Measurements from ENCODE around the gene KERA. TPM values are rescaled to one million over a fixed set of nuclear protein-coding genes. Genes with fewer than 3 reads are reported as not detected.

Gene KERA
- total RNA-seq, 4 donors from 2014 or later: not detected

DNA sequence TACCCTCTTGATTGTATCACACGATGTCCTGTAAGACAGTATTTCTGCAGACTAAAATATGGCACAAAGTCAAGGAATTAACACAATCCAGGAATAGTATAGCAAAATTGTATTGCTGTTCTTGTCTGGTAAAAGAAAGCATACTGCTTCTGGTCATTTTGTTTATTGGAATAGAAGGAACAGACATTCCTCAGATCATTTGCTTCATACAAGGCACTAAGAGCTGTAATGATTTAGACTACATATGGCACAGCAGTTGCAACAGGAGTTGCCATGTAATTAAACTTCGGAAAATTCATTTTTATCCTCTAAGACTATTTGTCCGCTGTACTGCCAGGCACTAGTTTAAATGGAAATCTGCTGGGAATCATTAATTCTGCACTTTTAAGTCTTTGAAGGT lies 7.6 kb upstream of the KERA start:
- WGBS: 79% methylated on average over 3 of the region's 3 CpGs
- no peak for DNase-seq (ENCODE audit: extremely low spot score)
- no peaks in the 10 kb centered on the region for H3K36me3 ChIP-seq
- intact Hi-C loops (cut with DNase I): no loop called here
- H3K27me3 ChIP-seq: no peaks in the 10 kb centered on the region
- no peak overlapping the region for H3K4me3 ChIP-seq
- H3K27ac ChIP-seq (replicated peaks in 1 of 4): no peak overlapping the region
- no peaks in the 10 kb centered on the region for H3K9me3 ChIP-seq
- H3K4me1 ChIP-seq: no peaks in the 10 kb centered on the region
- TF ChIP-seq POLR2AphosphoS5 (IDR thresholded peaks at IDR 0.05) (no peak), POLR2A (IDR thresholded peaks at IDR 0.05; ENCODE audit: low read depth) (no peak), EP300 (IDR thresholded peaks at IDR 0.05) (no peak)
- TF ChIP-seq, protein P1, sequence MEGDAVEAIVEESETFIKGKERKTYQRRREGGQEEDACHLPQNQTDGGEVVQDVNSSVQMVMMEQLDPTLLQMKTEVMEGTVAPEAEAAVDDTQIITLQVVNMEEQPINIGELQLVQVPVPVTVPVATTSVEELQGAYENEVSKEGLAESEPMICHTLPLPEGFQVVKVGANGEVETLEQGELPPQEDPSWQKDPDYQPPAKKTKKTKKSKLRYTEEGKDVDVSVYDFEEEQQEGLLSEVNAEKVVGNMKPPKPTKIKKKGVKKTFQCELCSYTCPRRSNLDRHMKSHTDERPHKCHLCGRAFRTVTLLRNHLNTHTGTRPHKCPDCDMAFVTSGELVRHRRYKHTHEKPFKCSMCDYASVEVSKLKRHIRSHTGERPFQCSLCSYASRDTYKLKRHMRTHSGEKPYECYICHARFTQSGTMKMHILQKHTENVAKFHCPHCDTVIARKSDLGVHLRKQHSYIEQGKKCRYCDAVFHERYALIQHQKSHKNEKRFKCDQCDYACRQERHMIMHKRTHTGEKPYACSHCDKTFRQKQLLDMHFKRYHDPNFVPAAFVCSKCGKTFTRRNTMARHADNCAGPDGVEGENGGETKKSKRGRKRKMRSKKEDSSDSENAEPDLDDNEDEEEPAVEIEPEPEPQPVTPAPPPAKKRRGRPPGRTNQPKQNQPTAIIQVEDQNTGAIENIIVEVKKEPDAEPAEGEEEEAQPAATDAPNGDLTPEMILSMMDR (IDR thresholded peaks at IDR 0.05): no peak

DNA sequence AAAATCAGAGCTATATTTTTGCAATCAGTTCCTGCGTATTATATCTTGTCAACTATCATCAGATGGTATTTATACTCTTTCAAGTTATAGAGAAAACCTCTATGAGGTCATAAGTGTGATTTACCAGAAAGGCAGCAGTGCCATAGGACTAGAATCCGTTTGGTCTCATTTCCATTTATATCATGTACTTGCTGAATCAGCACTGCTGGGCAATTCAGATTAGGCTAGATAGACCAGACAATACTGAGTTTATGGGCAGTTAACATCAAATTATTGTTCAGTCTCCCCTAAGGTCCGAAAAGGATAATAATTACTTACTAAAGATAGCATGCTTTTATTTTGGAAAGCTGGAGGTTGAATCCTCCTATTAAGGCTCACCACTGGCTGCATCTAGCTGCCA lies 6.8 kb upstream of the KERA start:
- Histone ChIP-seq H3K9me3 (no peaks in the 10 kb centered on the region), H3K4me3 (no peak overlapping the region), H3K27ac (replicated peaks in 1 of 4) (no peak overlapping the region), H3K4me1 (no peaks in the 10 kb centered on the region), H3K27me3 (no peaks in the 10 kb centered on the region), H3K36me3 (no peaks in the 10 kb centered on the region)
- intact Hi-C loops (cut with DNase I): no loop called here
- no peak for TF ChIP-seq EP300 (IDR thresholded peaks at IDR 0.05)
- TF ChIP-seq, protein P1 (IDR thresholded peaks at IDR 0.05): no peak
- no peak for DNase-seq (ENCODE audit: extremely low spot score)
- 91% methylated on average over 3 of the region's 3 CpGs for WGBS

DNA sequence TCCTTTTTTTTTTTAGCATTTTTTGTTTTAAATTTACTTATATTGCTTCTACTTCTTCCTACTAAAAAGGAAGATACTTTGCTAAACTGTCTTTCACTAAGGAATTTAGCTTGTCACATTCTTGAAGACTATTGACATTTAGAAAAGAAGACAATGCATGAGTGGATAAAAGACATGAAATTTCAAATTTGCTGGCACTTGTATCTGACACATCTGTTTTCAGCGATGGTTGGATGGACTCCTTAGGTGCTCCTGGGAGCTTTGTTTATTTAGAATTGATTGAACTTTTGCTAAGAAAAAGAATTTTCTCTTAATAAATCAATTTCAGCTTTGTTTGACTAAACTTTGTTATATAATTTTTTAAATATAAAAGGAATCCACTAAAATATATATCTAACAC lies 3.3 kb upstream of the KERA start:
- Histone ChIP-seq H3K4me3 (no peak overlapping the region), H3K4me1 (no peaks in the 10 kb centered on the region), H3K27me3 (no peaks in the 10 kb centered on the region), H3K36me3 (no peaks in the 10 kb centered on the region), H3K27ac (replicated peaks in 1 of 4) (no peak overlapping the region), H3K9me3 (no peaks in the 10 kb centered on the region)
- intact Hi-C loops (cut with DNase I): no loop called here
- TF ChIP-seq POLR2AphosphoS5 (IDR thresholded peaks at IDR 0.05) (no peak), POLR2A (IDR thresholded peaks at IDR 0.05; ENCODE audit: low read depth) (no peak), EP300 (IDR thresholded peaks at IDR 0.05) (no peak)
- TF ChIP-seq, protein P1 (IDR thresholded peaks at IDR 0.05): no peak
- no peak for DNase-seq (ENCODE audit: extremely low spot score)
- WGBS: 69% methylated on average over 1 of the region's 1 CpG

DNA sequence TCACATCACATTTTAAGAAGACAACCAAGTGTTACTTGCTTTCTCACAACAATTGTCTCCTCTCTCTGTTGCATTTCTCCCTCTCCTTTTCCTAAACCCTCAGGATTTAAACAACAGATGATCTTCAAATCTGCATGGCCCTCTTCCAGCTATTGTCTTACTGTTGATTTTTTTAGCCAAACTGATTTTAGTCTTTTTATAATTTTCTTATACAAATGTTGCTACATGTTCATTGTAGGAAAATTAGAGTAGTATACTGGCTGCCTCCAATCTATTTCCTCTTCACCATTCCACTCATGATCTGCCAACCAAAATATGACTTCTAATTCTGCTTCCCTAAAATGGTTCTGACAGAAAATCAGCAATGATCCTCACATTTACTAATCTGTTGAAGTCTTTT lies 1.4 kb upstream of the KERA start:
- TF ChIP-seq POLR2AphosphoS5 (IDR thresholded peaks at IDR 0.05): no peak
- no peak for TF ChIP-seq POLR2A (IDR thresholded peaks at IDR 0.05; ENCODE audit: low read depth)
- TF ChIP-seq, protein P1 (IDR thresholded peaks at IDR 0.05): no peak
- TF ChIP-seq EP300 (IDR thresholded peaks at IDR 0.05): no peak
- intact Hi-C loops (cut with DNase I): no loop called here
- Histone ChIP-seq H3K9me3 (no peaks in the 10 kb centered on the region), H3K27ac (replicated peaks in 1 of 4) (no peak overlapping the region), H3K4me3 (no peak overlapping the region), H3K36me3 (no peaks in the 10 kb centered on the region), H3K27me3 (no peaks in the 10 kb centered on the region), H3K4me1 (peaks cover under 1 to 7% (median 4%) of the 10 kb centered on the region in 4 donors)
- DNase-seq (ENCODE audit: extremely low spot score): no peak

DNA sequence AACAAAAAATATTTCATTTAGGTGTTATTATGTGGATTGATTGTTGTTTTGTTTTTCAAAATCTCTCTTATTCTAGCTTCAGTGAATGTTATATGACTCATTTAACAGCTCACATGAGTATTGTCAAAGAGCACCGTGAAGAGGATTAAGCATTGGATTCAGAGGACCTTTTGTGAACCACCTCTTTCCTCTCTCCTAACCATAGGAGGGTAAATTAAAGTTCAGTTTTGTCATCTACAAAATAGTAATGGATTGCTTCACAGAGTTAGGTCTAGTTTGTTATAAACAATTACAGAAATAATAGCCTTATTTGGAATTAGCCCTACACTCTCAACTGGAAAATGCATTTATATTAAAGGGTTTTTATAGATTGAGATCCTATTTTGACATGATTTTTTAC lies 962 bp upstream of the KERA start:
- no peak overlapping the region for H3K27ac ChIP-seq (replicated peaks in 1 of 4)
- H3K9me3 ChIP-seq: no peaks in the 10 kb centered on the region
- peaks cover 4 to 12% (median 9%) of the 10 kb centered on the region in 4 donors for H3K4me1 ChIP-seq
- 71% methylated on average over 1 of the region's 1 CpG for WGBS
- no peak for TF ChIP-seq POLR2A (IDR thresholded peaks at IDR 0.05; ENCODE audit: low read depth)
- TF ChIP-seq, protein P1 (IDR thresholded peaks at IDR 0.05): no peak
- no peak for TF ChIP-seq EP300 (IDR thresholded peaks at IDR 0.05)
- TF ChIP-seq POLR2AphosphoS5 (IDR thresholded peaks at IDR 0.05): no peak
- no peak overlapping the region for H3K4me3 ChIP-seq
- DNase-seq (ENCODE audit: extremely low spot score): no peak
- intact Hi-C loops (cut with DNase I): no loop called here
- H3K36me3 ChIP-seq: no peaks in the 10 kb centered on the region
- H3K27me3 ChIP-seq: no peaks in the 10 kb centered on the region

All from esophagus muscularis mucosa (tissue), 4 donors.